Glomerular visceral epithelial cell (primary cell): ENCODE results near the gene COL19A1.
"Not testable (repeated sequence)": the region's sequence is repeated elsewhere in the genome, so short reads cannot be mapped to it uniquely, and the experiment has no call there.

ENCODE experiments used
- DNase-seq: peaks from one replicate; pipeline ENCODE4 v3.0.0-alpha.2; 2016; ENCODE audit errors: extremely low spot score

The COL19A1 gene

GRCh38 chr6:69965974-69966373, 99.6 kb downstream of the COL19A1 start:
- DNase-seq = not testable (repeated sequence)

DNA sequence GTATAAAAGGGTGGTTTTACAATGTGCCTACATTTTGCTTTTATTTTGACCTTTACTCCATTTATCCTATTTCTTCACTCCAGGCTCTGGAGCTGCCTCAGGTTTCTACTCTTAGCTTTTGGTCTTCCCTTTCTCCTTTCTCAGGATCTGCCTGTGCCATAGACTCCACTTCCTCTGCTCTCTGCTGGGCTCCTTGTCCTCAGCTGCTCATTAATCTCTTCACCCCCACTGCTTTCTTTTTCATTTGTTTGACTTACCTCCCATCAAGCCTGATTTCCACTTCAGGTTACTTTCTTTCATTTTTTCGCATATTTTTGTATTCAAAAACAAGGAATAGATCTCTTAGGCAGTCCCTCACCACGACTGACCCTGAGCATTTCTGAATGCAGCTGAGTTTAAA, 106.8 kb downstream of the COL19A1 start:
- no peak for DNase-seq

- DNase-seq = no peak
Measured at GRCh38 chr6:69973763-69974162, 107.4 kb downstream of the COL19A1 start.

DNA sequence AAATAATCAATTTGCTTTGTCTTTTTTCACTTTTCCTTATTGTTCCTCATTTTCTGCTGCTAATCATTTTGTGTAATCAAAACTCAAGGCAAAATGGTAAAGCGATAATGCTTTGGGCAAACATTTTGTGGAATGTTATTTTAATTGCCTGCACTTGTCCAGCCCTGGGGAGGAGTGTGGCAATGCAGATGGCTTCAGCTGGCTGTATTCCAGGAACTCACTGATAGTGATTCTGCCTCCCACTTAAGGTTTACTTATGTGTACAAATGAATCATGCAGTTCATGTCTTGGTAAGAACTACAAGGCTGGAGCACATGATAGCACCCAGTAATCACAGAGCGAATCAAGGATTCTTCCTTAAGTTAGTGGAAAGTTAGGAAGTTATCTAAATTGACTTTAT, 107.8 kb downstream of the COL19A1 start:
- peak; percentile 57 for DNase-seq

DNA sequence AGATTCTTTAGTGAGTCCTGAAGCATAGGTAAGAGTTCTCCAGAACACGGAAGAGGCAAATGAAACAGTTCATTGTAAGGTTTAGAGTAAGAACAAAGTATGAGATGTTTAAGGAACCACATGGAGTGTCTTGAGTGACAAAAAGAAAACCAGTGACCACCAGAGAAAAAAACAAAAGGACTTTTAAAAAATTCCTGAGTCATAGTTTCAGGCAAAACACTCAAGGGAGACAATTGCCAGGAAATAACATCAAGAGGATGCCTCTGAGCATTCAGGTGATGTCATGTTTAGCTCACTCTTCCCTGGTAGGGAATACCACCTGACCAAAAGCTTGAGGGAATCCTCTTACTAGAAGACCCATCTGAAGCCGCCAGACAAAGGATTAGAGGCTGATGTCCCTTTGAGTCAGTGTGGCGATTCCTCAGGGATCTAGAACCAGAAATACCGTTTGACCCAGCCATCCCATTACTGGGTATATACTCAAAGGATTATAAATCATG, 110.3 kb downstream of the COL19A1 start:
- no peak for DNase-seq

GRCh38 chr6:69980624-69981023, 114.3 kb downstream of the COL19A1 start:
- no peak for DNase-seq

DNA sequence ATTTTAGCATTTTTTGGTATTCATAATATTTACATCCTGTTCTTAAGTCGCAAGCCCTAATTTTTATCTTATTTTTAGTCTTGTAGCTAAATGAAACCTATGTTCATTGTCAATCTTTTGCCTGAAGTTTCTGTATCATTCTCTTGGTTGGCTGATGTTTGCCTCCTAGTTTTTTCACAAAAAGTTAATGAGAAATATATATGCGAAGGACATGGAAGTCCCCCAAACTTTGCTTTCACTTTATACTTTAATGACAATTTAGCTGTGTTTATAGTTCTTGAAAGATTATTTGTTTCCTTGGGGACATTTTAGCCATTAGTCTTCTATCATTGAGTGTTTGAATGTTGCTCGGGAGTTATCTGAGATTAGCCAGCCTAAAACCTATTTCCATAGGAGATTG, 118.2 kb downstream of the COL19A1 start:
- DNase-seq = no peak

- DNase-seq = peak; percentile 5
Measured at GRCh38 chr6:69985180-69985579, 118.8 kb downstream of the COL19A1 start.

DNA sequence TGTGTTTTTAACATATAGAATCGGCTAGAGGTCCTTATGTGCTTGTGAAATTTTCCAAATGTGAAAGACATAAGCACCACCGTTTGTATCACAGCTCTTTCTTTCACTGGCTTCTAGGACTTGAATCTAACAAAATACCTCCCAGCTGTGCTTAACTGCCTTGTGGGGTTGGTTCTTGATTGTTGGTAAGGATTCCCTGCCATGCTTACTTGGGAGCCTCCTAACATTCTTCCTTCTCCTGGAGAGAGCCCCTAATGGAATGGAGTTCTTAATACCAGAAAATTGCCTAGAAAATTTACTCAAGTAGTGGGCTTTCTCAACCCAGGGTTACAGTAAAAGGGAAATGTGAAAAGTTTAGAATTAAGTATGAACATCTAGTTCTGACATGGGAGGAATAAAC, 121.2 kb downstream of the COL19A1 start:
- no peak for DNase-seq

GRCh38 chr6:69988458-69989126, 122.2 kb downstream of the COL19A1 start:
- no peak for DNase-seq

DNA sequence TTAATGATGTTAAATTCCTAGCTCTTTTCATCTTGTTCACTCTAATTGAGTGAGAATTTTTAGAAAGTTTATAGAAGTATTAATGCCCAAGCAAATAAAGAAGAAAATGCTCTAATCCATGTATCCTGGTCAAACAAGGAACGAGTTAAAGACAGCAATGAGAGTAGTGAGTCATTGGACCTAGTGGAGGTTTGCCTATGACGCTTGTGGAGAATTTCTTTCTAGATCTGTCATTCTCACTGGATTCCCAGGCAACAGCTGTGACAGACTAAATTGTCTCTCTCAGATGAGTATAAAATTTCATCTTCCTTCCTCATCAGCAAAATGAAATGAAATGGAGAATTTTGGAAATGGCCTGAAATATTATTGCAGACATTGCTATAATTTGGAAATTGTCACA, 127.9 kb downstream of the COL19A1 start:
- DNase-seq = peak; percentile 18

DNA sequence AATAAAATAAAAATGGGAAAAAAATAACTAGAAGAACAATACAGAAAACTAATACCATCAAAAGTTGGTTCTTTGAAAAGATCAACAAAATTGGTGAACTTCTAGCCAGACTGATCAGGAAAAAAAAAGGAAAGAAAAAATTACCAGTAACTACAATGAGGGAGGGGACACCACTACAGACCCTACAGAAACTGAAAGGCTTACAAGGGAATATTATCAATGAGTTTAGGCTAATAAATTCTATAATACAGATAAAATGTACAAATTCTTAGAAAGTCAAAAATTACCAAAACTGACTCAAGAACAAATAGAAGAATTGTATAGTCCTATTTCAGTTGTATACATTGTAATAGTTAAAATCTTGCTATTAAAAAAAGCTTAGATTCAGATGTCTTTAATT, 141.8 kb downstream of the COL19A1 start:
- no peak for DNase-seq

DNA sequence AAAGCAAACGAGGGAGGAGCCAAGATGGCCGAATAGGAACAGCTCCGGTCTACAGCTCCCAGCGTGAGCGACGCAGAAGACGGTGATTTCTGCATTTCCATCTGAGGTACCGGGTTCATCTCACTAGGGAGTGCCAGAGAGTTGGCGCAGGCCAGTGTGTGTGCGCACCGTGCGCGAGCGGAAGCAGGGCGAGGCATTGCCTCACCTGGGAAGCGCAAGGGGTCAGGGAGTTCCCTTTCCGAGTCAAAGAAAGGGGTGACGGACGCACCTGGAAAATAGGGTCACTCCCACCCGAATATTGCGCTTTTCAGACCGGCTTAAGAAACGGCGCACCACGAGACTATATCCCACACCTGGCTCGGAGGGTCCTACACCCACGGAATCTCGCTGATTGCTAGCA, 144.0 kb downstream of the COL19A1 start:
- DNase-seq = not testable (repeated sequence)

DNA sequence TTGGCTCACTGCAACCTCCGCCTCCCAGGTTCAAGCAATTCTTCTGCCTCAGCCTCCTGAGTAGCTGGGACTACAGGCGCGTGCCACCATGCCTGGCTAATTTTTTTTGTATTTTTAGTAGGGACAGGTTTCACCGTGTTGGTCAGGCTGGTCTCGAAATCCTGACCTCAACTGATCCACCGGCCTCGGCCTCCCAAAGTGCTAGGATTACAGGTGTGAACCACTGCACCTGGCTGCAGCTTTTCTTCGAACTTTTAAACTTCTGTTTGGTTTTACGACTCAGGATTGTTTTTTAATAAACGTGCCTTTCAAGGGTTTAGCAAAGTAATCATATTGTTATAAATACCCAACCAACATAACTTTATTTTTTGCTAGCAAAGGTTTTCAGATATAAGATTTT, 156.8 kb downstream of the COL19A1 start:
- not testable (repeated sequence) for DNase-seq

GRCh38 chr6:70028246-70028645, 161.9 kb downstream of the COL19A1 start:
- DNase-seq = no peak

DNA sequence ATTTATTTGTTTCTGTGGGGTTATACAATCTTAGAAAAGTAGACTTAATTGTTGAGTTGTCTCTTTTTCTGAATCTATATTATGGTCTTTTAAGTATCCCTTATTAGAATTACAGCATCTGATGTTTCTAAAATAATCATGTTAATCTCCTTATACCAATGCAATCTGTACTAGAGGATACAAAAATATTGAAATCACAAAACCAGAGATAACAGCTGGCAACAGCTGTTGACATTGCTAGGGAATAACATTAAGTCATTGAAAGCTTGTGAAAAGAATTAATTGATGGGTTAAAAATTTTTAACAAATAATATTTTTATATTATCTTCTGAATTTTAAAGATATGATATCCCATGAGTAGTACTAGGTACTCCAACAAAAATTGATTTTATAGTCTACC, 162.6 kb downstream of the COL19A1 start:
- no peak for DNase-seq

DNA sequence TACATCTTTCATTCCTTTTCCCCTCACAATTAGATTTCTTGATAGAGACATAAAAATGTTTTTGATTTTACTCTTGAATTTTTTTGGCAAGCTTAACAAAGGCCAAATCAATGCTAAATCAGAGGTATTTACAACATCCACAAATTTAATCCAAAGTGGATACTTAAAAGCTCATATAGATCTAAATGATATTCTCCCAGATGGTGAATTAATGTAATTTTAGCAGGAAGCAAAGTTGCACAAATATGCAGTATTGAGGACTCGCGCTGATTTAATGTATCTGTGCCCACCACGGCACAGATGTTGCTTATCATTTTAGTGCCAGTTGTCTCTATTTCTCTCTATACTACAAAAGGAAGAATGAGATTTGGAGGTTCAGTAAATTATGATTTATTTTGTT, 167.4 kb downstream of the COL19A1 start:
- no peak for DNase-seq

- DNase-seq = no peak
Measured at GRCh38 chr6:70037445-70037844, 171.1 kb downstream of the COL19A1 start.

DNA sequence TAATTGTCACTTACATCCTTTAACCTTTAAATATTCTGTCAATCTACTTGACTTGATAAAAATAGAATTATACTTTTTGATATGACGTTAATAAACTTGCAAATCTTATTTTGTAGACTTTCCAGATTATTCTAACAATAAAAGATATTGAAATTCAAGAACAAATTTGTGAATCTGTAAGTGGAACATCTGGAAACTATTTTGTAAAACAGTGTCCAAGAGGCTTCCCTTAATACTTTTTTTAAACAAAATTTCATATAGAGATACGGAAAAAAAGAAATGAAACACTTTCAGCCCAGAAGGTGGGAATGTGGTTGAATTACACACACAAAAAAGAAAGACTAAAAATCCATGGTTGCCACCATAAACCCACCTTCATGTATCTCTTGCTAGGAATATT, 174.4 kb downstream of the COL19A1 start:
- no peak for DNase-seq

DNA sequence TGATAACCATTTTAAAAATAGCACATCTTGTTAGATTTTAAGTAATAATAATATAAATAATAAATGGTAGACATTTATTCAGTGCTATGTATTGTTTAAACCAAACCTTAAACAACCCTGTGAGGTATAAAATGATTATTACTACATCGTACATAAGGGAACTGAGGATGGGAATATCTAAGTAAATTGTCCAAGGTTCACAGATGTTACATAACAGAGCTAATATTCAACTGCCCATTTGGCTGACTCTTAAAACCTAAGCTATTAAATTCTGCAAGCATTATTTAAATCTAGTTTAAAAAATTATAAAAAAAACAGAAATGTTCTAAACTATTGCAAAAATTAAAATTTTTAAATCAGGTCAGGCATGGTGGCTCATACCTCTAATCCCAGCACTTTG, 175.1 kb downstream of the COL19A1 start:
- DNase-seq = no peak

- DNase-seq = no peak
Measured at GRCh38 chr6:70045413-70045812, 179.1 kb downstream of the COL19A1 start.

DNA sequence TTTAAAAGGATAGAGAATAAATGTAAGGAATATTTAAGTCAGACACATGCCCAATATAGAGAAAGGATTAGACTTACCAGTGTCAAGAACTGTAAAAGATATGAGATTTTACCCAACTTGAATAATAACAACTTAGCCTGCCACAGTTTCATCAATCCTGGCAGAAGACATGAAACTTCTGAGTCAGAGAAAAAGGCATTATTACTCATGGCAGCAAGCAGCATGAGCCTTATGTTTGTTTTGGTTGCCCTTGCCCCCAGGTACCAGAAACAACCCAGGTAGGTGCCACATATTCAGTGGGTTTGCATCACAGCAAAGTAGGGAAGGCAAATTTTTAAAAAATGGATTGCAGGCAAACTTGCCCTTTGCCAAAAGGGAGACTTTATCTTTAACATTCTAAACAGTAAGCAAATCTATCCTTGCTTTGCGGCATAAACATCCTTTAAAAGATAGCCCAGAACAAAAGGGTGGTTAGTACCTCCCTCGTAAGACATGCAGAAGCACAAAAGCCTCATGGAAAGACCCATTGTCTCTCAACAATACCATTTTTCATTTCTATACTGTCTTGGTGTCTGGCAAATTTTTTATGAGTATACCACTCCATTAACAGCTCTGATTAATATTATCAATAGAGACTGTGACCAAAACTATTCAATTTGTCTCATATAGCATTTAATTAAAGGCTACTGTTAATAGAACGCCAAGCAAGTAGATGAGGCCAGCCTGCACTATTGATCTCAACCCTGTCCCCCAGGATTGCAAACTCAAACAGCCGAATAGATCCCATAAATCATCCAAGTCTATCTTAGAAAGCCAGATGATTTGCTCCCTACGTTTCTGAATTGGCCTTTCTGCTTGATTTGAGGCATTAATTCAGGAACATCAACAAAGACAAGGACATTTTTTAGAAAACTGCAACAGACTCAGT, 185.1 kb downstream of the COL19A1 start:
- no peak for DNase-seq
